SU-DHL-6 (cell line): ENCODE results near the gene FAT3.

Experiments used
- EZH2phosphoT487 ChIP-seq: fragments of 200-600 bp; sonication (generic), shearing (Covaris generic); conservative IDR thresholded peaks from 2 replicates; pipeline ENCODE4 v1.6.1; 2018; ENCODE audit warnings: mild to moderate bottlenecking, antibody characterized with exemption, low read length, moderate library complexity, mixed read lengths
- TF ChIP-seq, protein P1 (sequence below): fragments of 200-600 bp; sonication (generic); IDR thresholded peaks from one replicate; pipeline ENCODE4 v1.5.1; 2017; ENCODE audit warnings: antibody characterized with exemption, mild to moderate bottlenecking, low read length, moderate library complexity; ENCODE audit not compliant: insufficient read depth, poor library complexity, severe bottlenecking

DNA sequence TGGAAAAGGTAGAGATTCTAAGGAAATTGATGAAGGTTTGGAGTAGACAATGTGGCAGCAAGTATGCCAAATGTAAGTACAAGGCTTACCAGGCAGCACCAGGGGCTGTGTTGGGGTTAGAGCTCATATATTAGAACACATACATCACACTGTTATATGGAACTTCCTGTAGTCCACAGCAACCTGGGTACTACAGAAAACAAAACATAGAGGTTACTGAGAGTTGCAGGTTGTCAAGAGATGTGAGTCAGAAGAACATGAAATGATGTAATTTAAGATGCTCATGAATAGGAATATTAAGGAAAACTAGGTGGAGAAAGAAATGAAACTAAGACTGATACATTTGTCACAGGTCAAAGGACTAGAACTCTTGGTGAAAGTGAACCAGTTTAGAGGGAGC is 22.0 kb downstream of the FAT3 start:
- TF ChIP-seq, protein P1, sequence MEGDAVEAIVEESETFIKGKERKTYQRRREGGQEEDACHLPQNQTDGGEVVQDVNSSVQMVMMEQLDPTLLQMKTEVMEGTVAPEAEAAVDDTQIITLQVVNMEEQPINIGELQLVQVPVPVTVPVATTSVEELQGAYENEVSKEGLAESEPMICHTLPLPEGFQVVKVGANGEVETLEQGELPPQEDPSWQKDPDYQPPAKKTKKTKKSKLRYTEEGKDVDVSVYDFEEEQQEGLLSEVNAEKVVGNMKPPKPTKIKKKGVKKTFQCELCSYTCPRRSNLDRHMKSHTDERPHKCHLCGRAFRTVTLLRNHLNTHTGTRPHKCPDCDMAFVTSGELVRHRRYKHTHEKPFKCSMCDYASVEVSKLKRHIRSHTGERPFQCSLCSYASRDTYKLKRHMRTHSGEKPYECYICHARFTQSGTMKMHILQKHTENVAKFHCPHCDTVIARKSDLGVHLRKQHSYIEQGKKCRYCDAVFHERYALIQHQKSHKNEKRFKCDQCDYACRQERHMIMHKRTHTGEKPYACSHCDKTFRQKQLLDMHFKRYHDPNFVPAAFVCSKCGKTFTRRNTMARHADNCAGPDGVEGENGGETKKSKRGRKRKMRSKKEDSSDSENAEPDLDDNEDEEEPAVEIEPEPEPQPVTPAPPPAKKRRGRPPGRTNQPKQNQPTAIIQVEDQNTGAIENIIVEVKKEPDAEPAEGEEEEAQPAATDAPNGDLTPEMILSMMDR, result no peak
- no peak for TF ChIP-seq EZH2phosphoT487
